Panc1 (cell line): ENCODE data around the gene TRRAP. TPM values are rescaled to one million over a fixed set of nuclear protein-coding genes. Genes with fewer than 3 reads are reported as not detected.

Experiments
- ATAC-seq: fragments of 200-7000 bp; cut with Tn5 transposase; 2 replicates; pipeline ENCODE4 v1.9.1; 2020; ENCODE audit warnings: mild to moderate bottlenecking, moderate library complexity
- BruUV-seq: library from RNA; stranded (reverse); fragments of 400-500 nt; replicated peaks from 2 replicates; lab custom pipeline; 2021; lab: Mats Ljungman, UMichigan
- CTCF ChIA-PET: fragments of 300-600 bp; sonication (Branson Sonifier 250); formaldehyde crosslinking; loops from one replicate; lab custom pipeline; 2022; ENCODE audit warnings: antibody characterized with exemption; lab: Charles Lee
- POLR2A ChIA-PET: fragments of 300-600 bp; sonication (Branson Sonifier 250); formaldehyde crosslinking; loops from one replicate; lab custom pipeline; 2022; ENCODE audit warnings: antibody characterized with exemption; lab: Charles Lee
- DNase-seq: peaks from one replicate; pipeline ENCODE4 v3.0.0-alpha.2; 2010; ENCODE audit warnings: low read depth, low spot score
- H3K27ac ChIP-seq: 2 replicates; pipeline ENCODE4 v1.5.1; 2011; ENCODE audit warnings: mild to moderate bottlenecking, low read length, inconsistent platforms
- H3K27me3 ChIP-seq: fragments of 200-500 bp; sonication (Bioruptor generic); 2 replicates; pipeline ENCODE4 v1.6.0; 2014; ENCODE audit warnings: low read length, inconsistent platforms; ENCODE audit not compliant: control insufficient read depth, insufficient read depth
- H3K36me3 ChIP-seq: fragments of 200-500 bp; sonication (Bioruptor generic); 2 replicates; pipeline ENCODE4 v1.5.1; 2014; ENCODE audit warnings: inconsistent platforms, mild to moderate bottlenecking, low read length, moderate library complexity; ENCODE audit not compliant: control insufficient read depth, insufficient read depth
- H3K4me1 ChIP-seq: 2 replicates; pipeline ENCODE4 v1.5.1; 2011; ENCODE audit warnings: inconsistent platforms, mild to moderate bottlenecking, low read length, moderate library complexity; ENCODE audit not compliant: control insufficient read depth, insufficient read depth
- H3K4me3 ChIP-seq, 2 experiments: 2 replicates each; pipeline ENCODE4 v1.5.1; 2011 to 2012; ENCODE audit warnings: low read depth in 2 of 2, low read length in 2 of 2, mild to moderate bottlenecking in 2 of 2, inconsistent platforms in 1 of 2, moderate library complexity in 1 of 2
- H3K9me3 ChIP-seq: fragments of 200-500 bp; sonication (Bioruptor generic); 2 replicates; pipeline ENCODE4 v1.5.1; 2014; ENCODE audit warnings: low read depth, mild to moderate bottlenecking, inconsistent platforms, low read length, moderate library complexity; ENCODE audit not compliant: control insufficient read depth, insufficient read depth
- CTCF ChIP-seq: fragments of 450-650 bp; IDR thresholded peaks from 2 replicates; pipeline ENCODE4 v1.5.1; 2017; ENCODE audit warnings: mild to moderate bottlenecking
- POLR2AphosphoS5 ChIP-seq: IDR thresholded peaks from 2 replicates; pipeline ENCODE4 v1.6.1; 2012; ENCODE audit warnings: mild to moderate bottlenecking, low read depth, low read length, moderate library complexity
- REST ChIP-seq, 2 experiments: IDR thresholded peaks; 2 replicates each; pipeline ENCODE4 v1.6.1; 2011 to 2012; ENCODE audit warnings: low read depth in 2 of 2, control low read depth in 1 of 2, low read length in 1 of 2, mild to moderate bottlenecking in 1 of 2, moderate library complexity in 1 of 2; ENCODE audit not compliant: insufficient read depth in 1 of 2
- SIN3A ChIP-seq: IDR thresholded peaks from 2 replicates; pipeline ENCODE4 v1.6.1; 2012; ENCODE audit warnings: low read depth, mild to moderate bottlenecking, low read length, moderate library complexity, borderline replicate concordance; ENCODE audit not compliant: insufficient read depth
- TCF7L2 ChIP-seq: IDR thresholded peaks from 2 replicates; pipeline ENCODE4 v1.6.1; 2011; ENCODE audit warnings: mild to moderate bottlenecking, low read depth, low read length, inconsistent platforms
- in situ Hi-C: cut with HindIII; loops from 2 replicates; pipeline ENCODE4 v1.10.0; 2016; ENCODE audit warnings: low sequenced_read_pairs, low pct_unique_long_range_greater_than_20kb
- intact Hi-C: fragments of 100-400 bp; cut with micrococcal nuclease; formaldehyde crosslinking; loops from one replicate; pipeline ENCODE4 v1.10.0; 2022; ENCODE audit not compliant: unreplicated experiment
- total RNA-seq: library from RNA; stranded (reverse); gene quantifications from one replicate; pipeline ENCODE4 v1.2.1, GENCODE V29; 2021; ENCODE audit not compliant: unreplicated experiment

The TRRAP gene
- total RNA-seq, 1 experiment from 2014 or later: 44.9 TPM

GRCh38 chr7:98993024-98993897 lies 114.9 kb downstream of the TRRAP start:
- no peak for ATAC-seq
- H3K36me3 ChIP-seq: peaks cover 31% of the 10 kb centered on the region
- BruUV-seq: no TSS peak
- ChIA-PET POLR2A (no interaction called here), CTCF (no interaction called here)
- DNase-seq: no peak
- H3K4me3 ChIP-seq: no peak overlapping the region
- no peak for TF ChIP-seq TCF7L2
- TF ChIP-seq SIN3A: no peak
- no peak for TF ChIP-seq POLR2AphosphoS5
- TF ChIP-seq CTCF: no peak; the same call in 1 of the 2 replicates
- TF ChIP-seq REST (IDR thresholded peaks at IDR 0.05; ENCODE audit: insufficient read depth in 1 of 2, low read depth in 2 of 2, low read length in 1 of 2): no peak
- no peak overlapping the region for H3K27ac ChIP-seq
- intact Hi-C loops (no loop called here), in situ Hi-C loops (no loop called here)
- H3K9me3 ChIP-seq: no peaks in the 10 kb centered on the region
- H3K4me1 ChIP-seq: no peaks in the 10 kb centered on the region
- H3K27me3 ChIP-seq: no peaks in the 10 kb centered on the region

GRCh38 chr7:98994046-98994944 lies 116.0 kb downstream of the TRRAP start:
- DNase-seq (no peak), ATAC-seq (no peak)
- TF ChIP-seq POLR2AphosphoS5 (no peak), TCF7L2 (no peak), CTCF (no peak), SIN3A (no peak), REST (IDR thresholded peaks at IDR 0.05; ENCODE audit: insufficient read depth in 1 of 2, low read depth in 2 of 2, low read length in 1 of 2) (no peak)
- BruUV-seq: no TSS peak
- H3K4me3 ChIP-seq: no peak overlapping the region
- no peaks in the 10 kb centered on the region for H3K9me3 ChIP-seq
- in situ Hi-C loops (no loop called here), intact Hi-C loops (no loop called here)
- H3K36me3 ChIP-seq: peaks cover 22% of the 10 kb centered on the region
- no peaks in the 10 kb centered on the region for H3K27me3 ChIP-seq
- no peak overlapping the region for H3K27ac ChIP-seq
- POLR2A ChIA-PET: interaction anchor here (0.8 kb wide), 1 partner anchor 20 kb away, joined by 3 read pairs; no protein-coding TSS in a partner anchor
- no peaks in the 10 kb centered on the region for H3K4me1 ChIP-seq
- CTCF ChIA-PET: no interaction called here
